Activated CD4-positive, alpha-beta T cell treated with anti-CD3 and anti-CD28 coated beads for 48 hours (primary cell): ENCODE measurements around the gene C4B.

Experiments
- DNase-seq: peaks from one replicate; pipeline ENCODE4 v3.0.0-alpha.2; 2020

C4B gene

GRCh38 chr6:32084780-32085179 is 70.2 kb downstream of the C4B start:
- no peak for DNase-seq
